B cell (primary cell): ENCODE measurements around the gene RCAN1. TPM values are rescaled to one million over a fixed set of nuclear protein-coding genes. Genes with fewer than 3 reads are reported as not detected.
"Not testable (repeated sequence)": the region's sequence is repeated elsewhere in the genome, so short reads cannot be mapped to it uniquely, and the experiment has no call there.

Source experiments
- ATAC-seq: fragments of 200-7000 bp; cut with Tn5 transposase; one replicate; pipeline ENCODE4 v1.10.0; 2021; ENCODE audit warnings: low read depth, mild to moderate bottlenecking, moderate number of reproducible peaks, moderate library complexity
- CTCF ChIA-PET: fragments of 350-600 bp; sonication (Branson Sonifier 250); formaldehyde crosslinking; loops from one replicate; lab custom pipeline; 2021; ENCODE audit warnings: antibody characterized with exemption, inconsistent platforms; lab: Charles Lee
- POLR2A ChIA-PET: fragments of 350-600 bp; sonication (Branson Sonifier 250); formaldehyde crosslinking; loops from one replicate; lab custom pipeline; 2021; ENCODE audit warnings: antibody characterized with exemption; lab: Charles Lee
- DNase-seq: peaks from one replicate; pipeline ENCODE4 v3.0.0; 2013
- H2AFZ ChIP-seq: 2 replicates; pipeline ENCODE4 v1.6.1; 2012; ENCODE audit warnings: mild to moderate bottlenecking, low read depth, low read length; ENCODE audit not compliant: insufficient read depth, poor library complexity, severe bottlenecking
- H3K27ac ChIP-seq, 2 donors: 1 replicate in 1 of 2; 2 replicates in 1 of 2; pipeline ENCODE4 v1.5.1; 2012 to 2013; ENCODE audit warnings: low read length in 2 of 2, mild to moderate bottlenecking in 2 of 2, moderate library complexity in 1 of 2
- H3K27me3 ChIP-seq, 4 experiments: fragments of 200-600 bp in 1 of 4; sonication (generic) in 1 of 4; replicated peaks in 1 of 4; 1 replicate in 2 of 4; 2 replicates in 2 of 4; pipeline versions ENCODE4 v1.6.1 to v1.7.0; 2013 to 2016; ENCODE audit warnings: low read length in 3 of 4, mild to moderate bottlenecking in 2 of 4, mixed read lengths in 1 of 4, moderate library complexity in 1 of 4; ENCODE audit not compliant: insufficient read depth in 4 of 4, control insufficient read depth in 3 of 4; ENCODE audit errors: control extremely low read depth in 1 of 4
- H3K36me3 ChIP-seq, 2 experiments: replicated peaks in 1 of 2; 1 replicate in 1 of 2; 2 replicates in 1 of 2; pipeline versions ENCODE4 v1.6.1 to v1.7.1; 2013; ENCODE audit warnings: low read length in 1 of 2; ENCODE audit not compliant: insufficient read depth in 2 of 2, control insufficient read depth in 1 of 2; ENCODE audit errors: control extremely low read depth in 1 of 2, extremely low read depth in 1 of 2
- H3K4me1 ChIP-seq, 2 donors: fragments of 200-600 bp in 1 of 2; sonication (generic) in 1 of 2; 1 replicate in 1 of 2; 2 replicates in 1 of 2; pipeline versions ENCODE4 v1.5.1 to v1.6.1; 2013 to 2017; ENCODE audit warnings: low read length in 2 of 2; ENCODE audit not compliant: control insufficient read depth in 2 of 2, insufficient read depth in 2 of 2
- H3K4me2 ChIP-seq: replicated peaks from 2 replicates; pipeline ENCODE3; 2012; ENCODE audit warnings: mild to moderate bottlenecking, low read depth, low read length; ENCODE audit not compliant: poor library complexity, severe bottlenecking
- H3K4me3 ChIP-seq, 5 experiments: fragments of 200-600 bp in 1 of 5; sonication (generic) in 1 of 5; 1 replicate in 3 of 5; 2 replicates in 2 of 5; pipeline versions ENCODE4 v1.5.1 to v1.7.0; 2011 to 2016; ENCODE audit warnings: low read length in 4 of 5, mild to moderate bottlenecking in 4 of 5, low read depth in 2 of 5, control low read depth in 1 of 5, moderate library complexity in 1 of 5; ENCODE audit not compliant: insufficient read depth in 1 of 5; ENCODE audit errors: control extremely low read depth in 1 of 5, extremely low read depth in 1 of 5
- H3K79me2 ChIP-seq: fragments of 200-600 bp; sonication (generic); one replicate; pipeline ENCODE4 v1.6.0; 2016; ENCODE audit warnings: low read length; ENCODE audit not compliant: control insufficient read depth, insufficient read depth
- H3K9ac ChIP-seq: fragments of 200-600 bp; sonication (generic); 2 replicates; pipeline ENCODE4 v1.6.1; 2017; ENCODE audit warnings: mild to moderate bottlenecking, low read length, moderate library complexity
- H3K9me3 ChIP-seq, 3 donors: one replicate each; pipeline versions ENCODE4 v1.6.1 to v1.7.1; 2013; ENCODE audit warnings: low read length in 2 of 3; ENCODE audit not compliant: control insufficient read depth in 2 of 3, insufficient read depth in 1 of 3; ENCODE audit errors: control extremely low read depth in 1 of 3
- H4K20me1 ChIP-seq: 2 replicates; pipeline ENCODE4 v1.6.0; 2012; ENCODE audit warnings: mild to moderate bottlenecking, low read length; ENCODE audit not compliant: insufficient read depth, control insufficient read depth, poor library complexity, severe bottlenecking
- H3K27ac Mint-ChIP-seq: one replicate; pipeline ENCODE4 v1.8.0; 2021; ENCODE audit warnings: mixed read lengths
- H3K27me3 Mint-ChIP-seq: one replicate; pipeline ENCODE4 v1.8.0; 2021; ENCODE audit warnings: mixed read lengths
- H3K4me1 Mint-ChIP-seq: one replicate; pipeline ENCODE4 v1.8.0; 2021; ENCODE audit warnings: mixed read lengths
- H3K4me3 Mint-ChIP-seq: one replicate; pipeline ENCODE4 v1.8.0; 2021; ENCODE audit warnings: mixed read lengths
- H3K9me3 Mint-ChIP-seq: one replicate; pipeline ENCODE4 v1.8.0; 2022; ENCODE audit warnings: mixed read lengths; ENCODE audit not compliant: insufficient read depth
- EZH2 ChIP-seq: IDR thresholded peaks from 2 replicates; pipeline ENCODE4 v1.6.1; 2012; ENCODE audit warnings: borderline replicate concordance, low read depth, mild to moderate bottlenecking, moderate library complexity, low read length; ENCODE audit not compliant: insufficient read depth, poor library complexity, severe bottlenecking
- WGBS: methylation state at CpG from one replicate; pipeline ENCODE4 v1.1.5; 2013; ENCODE audit warnings: missing lambda C conversion rate; ENCODE audit not compliant: insufficient coverage; 5-methylcytosine and 5-hydroxymethylcytosine counted together
- intact Hi-C: fragments of 100-400 bp; cut with micrococcal nuclease; formaldehyde crosslinking; loops from one replicate; pipeline ENCODE4 v1.10.0; 2022
- polyA plus RNA-seq: library from polyadenylated mRNA; depleted of rRNA; stranded (reverse); fragments of >200 nt; gene quantifications from 2 replicates; pipeline ENCODE4 v1.2.3, GENCODE V29; 2012
- total RNA-seq, 2 donors: library from RNA; stranded (reverse); fragments of 120-200 nt in 1 of 2; gene quantifications; 1 replicate in 1 of 2; 2 replicates in 1 of 2; pipeline versions ENCODE4 v1.2.3 to v1.2.4, GENCODE V29; 2013 to 2022
- TF ChIP-seq, protein P1 (sequence below): fragments of 200-600 bp; IDR thresholded peaks from one replicate; pipeline ENCODE4 v1.8.0; 2022; ENCODE audit warnings: antibody characterized with exemption, mild to moderate bottlenecking

RCAN1 gene
- total and polyA plus RNA-seq, 2 donors (not counting 1 experiment from before 2014, with no cell fraction given) = 0.97 to 4.4 TPM

DNA sequence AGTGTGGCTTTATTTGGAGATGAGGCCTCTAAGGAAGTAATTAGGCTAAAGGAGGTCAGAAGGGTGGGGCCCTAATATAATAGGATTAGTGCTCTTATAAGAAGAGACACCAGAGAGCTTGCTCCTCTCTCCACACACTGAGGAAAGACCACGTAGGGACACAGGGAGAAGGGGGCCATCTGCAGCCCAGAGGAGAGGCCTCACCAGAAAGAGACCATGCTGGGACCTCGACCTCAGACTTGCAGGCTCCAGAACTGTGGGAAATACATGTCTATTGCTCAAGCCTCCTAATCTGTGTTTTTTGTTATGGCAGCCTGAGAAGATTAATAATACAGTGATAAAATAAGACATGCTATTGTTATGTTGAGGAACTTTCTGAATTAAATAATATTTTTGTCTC is 8.3 kb downstream of the RCAN1 start:
- intact Hi-C loops = no loop called here
- H3K79me2 ChIP-seq = peaks cover 12% of the 10 kb centered on the region
- no peak for DNase-seq
- H3K27ac ChIP-seq = no peak overlapping the region
- H3K4me1 Mint-ChIP-seq = peaks cover 2% of the 10 kb centered on the region
- no peaks in the 10 kb centered on the region for H3K27me3 Mint-ChIP-seq
- H3K36me3 ChIP-seq = no peaks in the 10 kb centered on the region
- CTCF ChIA-PET = interaction anchor here (1.0 to 3.3 kb wide), 2 partner anchors 12 to 23 kb away, joined by 3 to 14 read pairs; no protein-coding TSS in a partner anchor
- no peak overlapping the region for H2AFZ ChIP-seq
- ATAC-seq = no peak
- no peak overlapping the region for H3K4me2 ChIP-seq
- no peak overlapping the region for H3K9ac ChIP-seq
- WGBS = no CpG with 5 or more reads among the region's 2 CpGs
- H3K4me3 ChIP-seq = no peak overlapping the region
- no peak overlapping the region for H3K27ac Mint-ChIP-seq
- H3K4me3 Mint-ChIP-seq = no peak overlapping the region
- POLR2A ChIA-PET = no interaction called here
- no peaks in the 10 kb centered on the region for H3K4me1 ChIP-seq
- no peaks in the 10 kb centered on the region for H3K9me3 Mint-ChIP-seq
- no peaks in the 10 kb centered on the region for H3K27me3 ChIP-seq
- peaks cover 0 to 3% (median 0%) of the 10 kb centered on the region in 3 donors for H3K9me3 ChIP-seq
- TF ChIP-seq EZH2 = no peak
- TF ChIP-seq, protein P1, sequence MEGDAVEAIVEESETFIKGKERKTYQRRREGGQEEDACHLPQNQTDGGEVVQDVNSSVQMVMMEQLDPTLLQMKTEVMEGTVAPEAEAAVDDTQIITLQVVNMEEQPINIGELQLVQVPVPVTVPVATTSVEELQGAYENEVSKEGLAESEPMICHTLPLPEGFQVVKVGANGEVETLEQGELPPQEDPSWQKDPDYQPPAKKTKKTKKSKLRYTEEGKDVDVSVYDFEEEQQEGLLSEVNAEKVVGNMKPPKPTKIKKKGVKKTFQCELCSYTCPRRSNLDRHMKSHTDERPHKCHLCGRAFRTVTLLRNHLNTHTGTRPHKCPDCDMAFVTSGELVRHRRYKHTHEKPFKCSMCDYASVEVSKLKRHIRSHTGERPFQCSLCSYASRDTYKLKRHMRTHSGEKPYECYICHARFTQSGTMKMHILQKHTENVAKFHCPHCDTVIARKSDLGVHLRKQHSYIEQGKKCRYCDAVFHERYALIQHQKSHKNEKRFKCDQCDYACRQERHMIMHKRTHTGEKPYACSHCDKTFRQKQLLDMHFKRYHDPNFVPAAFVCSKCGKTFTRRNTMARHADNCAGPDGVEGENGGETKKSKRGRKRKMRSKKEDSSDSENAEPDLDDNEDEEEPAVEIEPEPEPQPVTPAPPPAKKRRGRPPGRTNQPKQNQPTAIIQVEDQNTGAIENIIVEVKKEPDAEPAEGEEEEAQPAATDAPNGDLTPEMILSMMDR = no peak
- H4K20me1 ChIP-seq = no peaks in the 10 kb centered on the region

DNA sequence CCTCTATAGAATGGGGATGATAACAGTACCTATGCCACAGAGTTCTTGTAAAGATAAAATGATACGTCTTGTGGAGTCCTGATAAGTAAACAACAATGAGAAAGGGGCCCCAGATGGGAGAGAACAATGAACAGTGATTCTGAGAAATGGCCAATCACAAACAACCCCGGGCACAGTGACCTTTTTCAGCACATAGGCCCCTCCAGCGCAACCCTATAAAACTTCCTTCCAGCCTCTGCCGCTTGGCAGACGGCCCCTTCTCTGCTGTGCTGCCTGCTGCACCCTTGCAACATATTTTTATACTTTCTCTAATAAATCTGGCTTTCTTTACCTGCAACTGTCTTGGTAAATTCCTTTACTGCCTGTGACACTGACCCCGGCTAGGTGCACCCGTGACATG is 8.9 kb downstream of the RCAN1 start:
- Histone ChIP-seq H3K4me2 (no peak overlapping the region), H3K79me2 (peaks cover 12% of the 10 kb centered on the region), H3K4me1 (no peaks in the 10 kb centered on the region), H4K20me1 (no peaks in the 10 kb centered on the region), H2AFZ (no peak overlapping the region), H3K27ac (no peak overlapping the region), H3K27me3 (no peaks in the 10 kb centered on the region), H3K9ac (no peak overlapping the region), H3K36me3 (no peaks in the 10 kb centered on the region), H3K9me3 (peaks cover 0 to 3% (median 0%) of the 10 kb centered on the region in 3 donors), H3K4me3 (no peak overlapping the region)
- TF ChIP-seq, protein P1 = no peak
- TF ChIP-seq EZH2 = no peak
- no peak for DNase-seq
- POLR2A ChIA-PET = no interaction called here
- CTCF ChIA-PET = no interaction called here
- Mint-ChIP-seq H3K4me3 (no peak overlapping the region), H3K4me1 (peaks cover 2% of the 10 kb centered on the region), H3K9me3 (no peaks in the 10 kb centered on the region), H3K27ac (no peak overlapping the region), H3K27me3 (no peaks in the 10 kb centered on the region)
- ATAC-seq = no peak
- WGBS = 93% methylated on average over 4 of the region's 7 CpGs
- intact Hi-C loops = no loop called here

DNA sequence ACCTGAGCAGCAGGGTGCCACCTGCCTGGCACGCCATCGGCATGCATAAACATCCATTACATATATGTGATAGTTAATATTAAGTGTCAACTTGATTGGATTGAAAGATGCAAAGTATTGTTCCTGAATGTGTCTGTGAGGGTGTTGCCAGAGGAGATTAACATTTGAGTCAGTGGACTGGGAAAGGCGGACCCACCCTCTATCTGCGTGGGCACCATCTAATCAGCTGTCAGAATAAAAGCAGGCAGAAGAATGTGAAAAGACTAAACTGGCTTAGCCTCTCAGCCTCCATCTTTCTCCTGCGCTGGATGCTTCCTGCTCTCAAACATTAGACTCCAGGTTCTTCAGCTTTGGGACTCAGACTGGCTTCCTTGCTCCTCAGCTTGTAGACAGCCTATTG is 10.0 kb downstream of the RCAN1 start:
- CTCF ChIA-PET = interaction anchor here (3.9 kb wide), 1 partner anchor 238 kb away, joined by 18 read pairs; no protein-coding TSS in a partner anchor
- POLR2A ChIA-PET = not testable (repeated sequence)

More for the DNA sequence above, 10.0 kb downstream of the RCAN1 start:
- 100% methylated on average over 1 of the region's 5 CpGs for WGBS
- H3K9ac ChIP-seq, H3K36me3 ChIP-seq, H3K27ac Mint-ChIP-seq, DNase-seq, H3K4me1 ChIP-seq, H3K27me3 Mint-ChIP-seq, H2AFZ ChIP-seq, H3K4me3 ChIP-seq, H3K27ac ChIP-seq, H3K9me3 ChIP-seq, H3K27me3 ChIP-seq, ATAC-seq, H3K4me1 Mint-ChIP-seq, H4K20me1 ChIP-seq, H3K79me2 ChIP-seq, H3K4me3 Mint-ChIP-seq, intact Hi-C loops, H3K9me3 Mint-ChIP-seq, H3K4me2 ChIP-seq: not testable (repeated sequence)
